ENCODE results near the gene DNAH9. TPM values are rescaled to one million over a fixed set of nuclear protein-coding genes. Genes with fewer than 3 reads are reported as not detected.

Gene DNAH9
- polyA plus RNA-seq, 1 donor (not counting 4 experiments of a cell fraction or from before 2014, with no cell fraction given), result 0.42 TPM

- FAIRE-seq (peak; percentile 49), DNase-seq (ENCODE audit: low read depth, low spot score) (no peak)
- Histone ChIP-seq H3K79me2 (ENCODE audit: control insufficient read depth, insufficient read depth, low read length) (no peaks in the 10 kb centered on the region), H3K4me1 (ENCODE audit: control insufficient read depth, extremely low read depth, insufficient read depth, low read length) (peaks cover 28% of the 10 kb centered on the region), H3K9me1 (ENCODE audit: control insufficient read depth, extremely low read depth, insufficient read depth, low read length) (no peaks in the 10 kb centered on the region), H3K27me3 (ENCODE audit: control insufficient read depth, extremely low read depth, insufficient read depth, low read length) (no peaks in the 10 kb centered on the region), H3K4me3 (ENCODE audit: control insufficient read depth in 2 of 3, extremely low read depth in 1 of 3, insufficient read depth in 2 of 3, low read depth in 1 of 3, low read length in 3 of 3) (no peak overlapping the region), H3K36me3 (ENCODE audit: control insufficient read depth in 2 of 2, extremely low read depth in 1 of 2, insufficient read depth in 2 of 2, low read length in 2 of 2) (no peaks in the 10 kb centered on the region), H3K9ac (ENCODE audit: control insufficient read depth, extremely low read depth, insufficient read depth, low read length) (no peak overlapping the region), H3K4me2 (ENCODE audit: control insufficient read depth, extremely low read depth, insufficient read depth, low read depth, low read length) (no peak overlapping the region), H4K20me1 (ENCODE audit: control insufficient read depth, extremely low read depth, insufficient read depth, low read length) (no peaks in the 10 kb centered on the region), H2AFZ (ENCODE audit: control insufficient read depth, low read length) (no peak overlapping the region), H3K9me3 (ENCODE audit: control insufficient read depth, low read depth, low read length) (peaks cover 6% of the 10 kb centered on the region), H3K27ac (ENCODE audit: control insufficient read depth, insufficient read depth, low read length) (peak overlapping the region; percentile 26)
- dilution Hi-C loops (cut with MboI; ENCODE audit: extremely low pct_ligation_motif_present, low sequenced_read_pairs), result loop anchor here (25.0 kb wide), 1 partner anchor 914 kb away; no protein-coding TSS in a partner anchor
- TF ChIP-seq CTCF (optimal IDR thresholded peaks at IDR 0.05 in 1 of 3, IDR thresholded peaks at IDR 0.05 in 1 of 3, conservative IDR thresholded peaks at IDR 0.05 in 1 of 3; ENCODE audit: extremely low read depth in 1 of 3, insufficient read depth in 2 of 3, low read length in 3 of 3), result no peak
- TF ChIP-seq EZH2 (IDR thresholded peaks at IDR 0.05; ENCODE audit: low read length), result no peak
Observed at GRCh38 chr17:11950771-11951519, 352.7 kb downstream of the DNAH9 start.

GRCh38 chr17:11952610-11953009 lies 354.3 kb downstream of the DNAH9 start:
- H4K20me1 ChIP-seq (ENCODE audit: control insufficient read depth, extremely low read depth, insufficient read depth, low read length), result no peaks in the 10 kb centered on the region
- no peak overlapping the region for H3K27ac ChIP-seq (ENCODE audit: control insufficient read depth, insufficient read depth, low read length)
- DNase-seq (ENCODE audit: low read depth, low spot score) (no peak), FAIRE-seq (no peak)
- peaks cover 28% of the 10 kb centered on the region for H3K4me1 ChIP-seq (ENCODE audit: control insufficient read depth, extremely low read depth, insufficient read depth, low read length)
- H3K4me3 ChIP-seq (ENCODE audit: control insufficient read depth in 2 of 3, extremely low read depth in 1 of 3, insufficient read depth in 2 of 3, low read depth in 1 of 3, low read length in 3 of 3), result no peak overlapping the region
- no peaks in the 10 kb centered on the region for H3K9me1 ChIP-seq (ENCODE audit: control insufficient read depth, extremely low read depth, insufficient read depth, low read length)
- no peaks in the 10 kb centered on the region for H3K79me2 ChIP-seq (ENCODE audit: control insufficient read depth, insufficient read depth, low read length)
- no peak overlapping the region for H2AFZ ChIP-seq (ENCODE audit: control insufficient read depth, low read length)
- H3K9ac ChIP-seq (ENCODE audit: control insufficient read depth, extremely low read depth, insufficient read depth, low read length), result no peak overlapping the region
- H3K4me2 ChIP-seq (ENCODE audit: control insufficient read depth, extremely low read depth, insufficient read depth, low read depth, low read length), result no peak overlapping the region
- dilution Hi-C loops (cut with MboI; ENCODE audit: extremely low pct_ligation_motif_present, low sequenced_read_pairs), result loop anchor here (25.0 kb wide), 1 partner anchor 915 kb away; no protein-coding TSS in a partner anchor
- peaks cover 6% of the 10 kb centered on the region for H3K9me3 ChIP-seq (ENCODE audit: control insufficient read depth, low read depth, low read length)
- TF ChIP-seq CTCF (optimal IDR thresholded peaks at IDR 0.05 in 1 of 3, IDR thresholded peaks at IDR 0.05 in 1 of 3, conservative IDR thresholded peaks at IDR 0.05 in 1 of 3; ENCODE audit: extremely low read depth in 1 of 3, insufficient read depth in 2 of 3, low read length in 3 of 3) (no peak), EZH2 (IDR thresholded peaks at IDR 0.05; ENCODE audit: low read length) (no peak)
- no peaks in the 10 kb centered on the region for H3K36me3 ChIP-seq (ENCODE audit: control insufficient read depth in 2 of 2, extremely low read depth in 1 of 2, insufficient read depth in 2 of 2, low read length in 2 of 2)
- H3K27me3 ChIP-seq (ENCODE audit: control insufficient read depth, extremely low read depth, insufficient read depth, low read length), result no peaks in the 10 kb centered on the region
